HG03521 (cell line): ENCODE measurements around the gene KRTAP4-2.
"Not testable (repeated sequence)": the region's sequence is repeated elsewhere in the genome, so short reads cannot be mapped to it uniquely, and the experiment has no call there.

Source experiments
- ATAC-seq: cut with Tn5 transposase; IDR thresholded peaks from one replicate; pipeline ENCODE4 v1.9.1; 2021; ENCODE audit warnings: mild to moderate bottlenecking, moderate library complexity; ENCODE audit not compliant: unreplicated experiment

The KRTAP4-2 gene

DNA sequence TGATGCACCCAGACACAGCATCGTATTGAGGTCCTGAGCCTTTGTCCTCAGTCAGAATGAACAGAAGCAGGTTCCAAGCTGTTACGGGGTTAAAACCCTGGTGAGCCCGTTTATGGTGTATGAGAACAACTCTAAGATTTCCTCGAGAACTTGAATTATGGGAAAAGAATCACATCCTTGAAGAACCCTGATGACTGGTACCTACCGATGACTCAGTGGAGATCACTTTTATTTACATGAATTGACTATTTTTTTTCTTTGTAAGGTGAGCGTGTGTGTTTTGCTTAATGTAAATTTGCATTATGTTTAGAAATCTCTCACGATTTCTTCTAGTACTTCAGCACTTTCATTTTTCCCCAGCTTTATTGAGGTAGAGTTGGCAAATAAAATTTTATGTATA is 14.2 kb downstream of the KRTAP4-2 start:
- ATAC-seq = no peak

DNA sequence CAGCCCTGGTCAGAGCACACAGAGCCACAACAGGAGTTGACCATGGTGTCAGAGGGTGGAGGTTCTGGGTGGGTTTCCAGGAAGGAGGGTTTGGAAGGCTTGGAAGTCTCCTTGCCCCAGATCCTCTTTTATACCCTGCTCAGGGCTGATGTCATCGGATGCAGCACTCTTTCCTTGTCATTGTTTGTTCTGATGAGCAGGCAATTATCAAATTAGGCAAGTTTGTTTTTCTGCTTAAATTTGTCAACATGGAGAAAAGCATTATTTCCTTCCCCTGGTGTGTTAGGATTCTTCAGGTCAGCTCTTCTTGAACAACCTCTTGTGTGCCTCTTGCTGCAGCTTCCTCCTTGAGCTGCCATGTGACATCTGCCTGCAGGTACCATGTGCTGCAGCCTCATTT is 17.4 kb downstream of the KRTAP4-2 start, which contains the start of gene KRTAP4-4:
KRTAP4-4 (minus strand) TSS at position 101 of the 400 bp plus-strand sequence; CDS start at position 44, 57 bp downstream.
- ATAC-seq = no peak

DNA sequence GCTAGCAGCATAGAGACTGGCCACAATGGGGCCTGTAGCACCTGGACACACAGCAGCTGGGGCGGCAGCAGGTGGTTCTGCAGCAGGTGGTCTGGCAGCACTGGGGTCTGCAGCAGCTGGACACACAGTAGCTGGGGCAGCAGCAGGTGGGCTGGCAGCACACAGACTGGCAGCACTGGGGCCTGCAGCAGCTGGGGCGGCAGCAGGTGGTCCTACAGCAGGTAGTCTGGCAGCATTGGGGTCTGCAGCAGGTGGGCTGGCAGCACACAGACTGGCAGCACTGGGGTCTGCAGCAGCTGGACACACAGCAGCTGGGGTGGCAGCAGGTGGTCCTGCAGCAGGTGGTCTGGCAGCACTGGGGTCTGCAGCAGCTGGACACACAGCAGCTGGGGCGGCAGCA is 17.8 kb downstream of the KRTAP4-2 start:
- not testable (repeated sequence) for ATAC-seq

DNA sequence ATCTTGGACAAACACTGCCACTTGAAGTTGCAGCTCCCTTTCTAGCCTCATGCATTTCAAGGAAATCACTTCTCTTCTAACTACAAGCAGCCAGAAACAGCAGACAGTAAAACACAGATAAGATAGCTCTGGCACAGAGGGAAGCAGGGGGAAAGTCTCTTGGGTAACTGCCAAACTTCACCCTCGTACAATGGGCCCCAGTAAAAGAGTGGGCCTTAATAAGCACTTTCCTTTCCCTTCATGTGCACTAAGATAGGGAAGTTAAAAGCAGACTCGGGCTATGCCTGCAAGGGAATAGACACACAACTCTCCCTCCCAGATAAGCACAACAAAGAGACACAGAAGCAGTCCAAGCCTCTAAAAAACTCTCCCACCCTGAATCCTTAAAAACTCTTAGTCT is 24.2 kb downstream of the KRTAP4-2 start:
- no peak for ATAC-seq

DNA sequence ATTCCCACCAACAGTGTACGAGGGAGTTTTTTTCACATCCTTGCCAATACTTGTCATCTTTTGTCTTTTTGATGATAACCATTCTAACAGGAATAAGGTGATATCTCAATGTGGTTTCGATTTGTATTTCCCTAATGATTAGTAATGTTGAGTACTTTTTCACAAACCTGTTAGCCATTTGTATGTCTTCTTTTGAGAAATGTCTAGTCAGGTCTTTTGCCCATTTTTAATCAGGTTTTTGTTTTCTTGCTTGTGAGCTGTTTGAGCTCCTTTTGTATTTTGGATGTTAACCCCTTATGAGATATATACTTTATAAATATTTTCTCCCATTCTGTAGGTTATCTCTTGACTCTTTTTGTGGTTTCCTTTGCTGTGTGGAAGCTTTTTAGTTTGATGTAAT is 26.5 kb downstream of the KRTAP4-2 start:
- no peak for ATAC-seq

DNA sequence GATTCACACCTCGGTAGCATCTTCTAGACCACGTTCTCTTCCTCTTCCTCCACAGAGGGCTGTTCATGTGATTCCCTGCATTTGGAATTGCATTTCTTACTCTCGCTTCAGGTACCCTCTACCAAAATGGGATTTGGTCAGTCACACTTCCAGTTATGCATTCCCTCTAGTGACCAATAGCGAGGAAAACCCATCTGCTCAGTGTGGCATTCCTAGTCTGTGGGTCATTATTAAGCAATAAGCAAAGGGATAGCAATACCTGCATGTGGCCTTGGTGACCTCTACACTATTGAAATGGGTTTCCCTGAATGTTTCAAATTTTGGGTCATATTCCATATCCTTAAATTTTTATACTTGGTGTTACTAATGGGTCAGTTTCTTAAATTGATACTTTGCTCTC is 28.0 kb downstream of the KRTAP4-2 start:
- no peak for ATAC-seq

DNA sequence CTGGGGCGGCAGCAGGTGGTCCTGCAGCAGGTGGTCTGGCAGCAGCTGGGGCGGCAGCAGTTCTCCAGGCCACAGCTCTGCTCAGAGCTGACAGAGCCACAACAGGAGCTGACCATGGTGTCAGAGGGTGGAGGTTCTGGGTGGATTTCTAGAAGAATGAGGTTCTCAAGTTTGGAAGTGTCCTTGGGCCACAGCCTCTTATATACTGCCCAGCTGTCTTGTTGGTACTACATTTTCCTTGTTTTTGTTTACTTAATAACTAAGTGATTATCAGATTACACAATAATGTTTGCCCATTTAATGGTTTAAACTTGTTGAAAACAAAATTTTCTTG is 28.4 kb downstream of the KRTAP4-2 start, which contains the start of gene KRTAP4-5:
KRTAP4-5 (minus strand) TSS at position 174 of the 334 bp plus-strand sequence; CDS start at position 116, 58 bp downstream.
- ATAC-seq = no peak

DNA sequence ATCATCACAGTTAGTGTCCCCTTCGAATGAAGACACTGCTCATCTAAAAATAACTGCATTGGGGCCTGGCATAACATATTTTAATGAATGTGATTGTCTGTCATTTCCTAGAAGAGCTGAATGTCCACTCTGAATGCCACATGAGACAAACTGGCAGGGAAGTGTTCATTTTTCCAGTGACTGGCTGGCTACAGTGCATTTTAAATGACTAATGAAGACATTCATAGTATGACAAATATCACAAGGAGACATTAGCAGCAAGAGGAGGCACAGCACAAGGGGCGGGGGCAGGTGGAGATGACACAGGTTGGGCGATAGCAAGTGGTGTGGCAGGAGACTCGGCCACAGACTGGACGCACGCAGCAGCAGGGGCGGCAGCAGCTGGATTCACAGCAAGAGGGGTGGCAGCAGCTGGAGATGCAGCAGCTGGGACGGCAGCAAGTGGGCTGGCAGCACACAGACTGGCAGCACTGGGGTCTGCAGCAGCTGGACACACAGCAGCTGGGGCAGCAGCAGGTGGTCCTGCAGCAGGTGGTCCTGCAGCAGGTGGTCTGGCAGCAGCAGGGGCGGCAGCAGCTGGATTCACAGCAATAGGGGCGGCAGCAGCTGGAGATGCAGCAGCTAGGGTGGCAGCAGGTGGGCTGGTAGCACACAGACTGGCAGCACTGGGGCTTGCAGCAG is 28.9 kb downstream of the KRTAP4-2 start:
- ATAC-seq = not testable (repeated sequence)

DNA sequence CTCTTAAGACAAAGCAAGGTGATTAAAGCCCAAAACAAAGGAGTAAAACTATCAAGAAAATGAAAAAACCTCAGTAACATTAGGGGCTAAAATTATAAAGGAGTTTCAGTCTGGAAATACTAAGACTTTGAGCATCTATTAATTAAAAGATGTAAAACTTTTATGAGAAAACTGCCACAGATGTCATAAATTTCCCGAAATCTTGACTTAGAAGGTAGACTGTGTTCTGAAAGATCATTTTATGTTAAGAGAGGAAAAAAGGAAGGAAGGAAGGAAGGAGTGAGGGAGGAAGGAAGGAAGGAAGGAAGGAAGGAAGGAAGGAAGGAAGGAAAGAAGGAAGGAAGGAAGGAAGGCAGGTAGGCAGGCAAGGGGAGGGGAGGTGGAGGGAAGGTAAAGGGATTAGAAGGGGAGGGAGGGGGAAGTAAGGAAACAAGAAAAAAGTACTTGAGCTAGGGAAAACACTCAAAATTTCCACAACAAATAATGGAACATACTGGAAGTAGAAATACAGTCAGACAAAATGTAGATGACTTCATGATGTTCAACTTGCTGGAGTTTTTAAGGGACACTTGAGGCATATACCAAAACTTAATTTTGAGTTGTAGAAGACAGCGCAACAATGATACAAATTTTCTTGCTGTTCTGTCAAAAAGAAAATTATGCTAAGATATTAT is 30.4 kb downstream of the KRTAP4-2 start:
- ATAC-seq = no peak

DNA sequence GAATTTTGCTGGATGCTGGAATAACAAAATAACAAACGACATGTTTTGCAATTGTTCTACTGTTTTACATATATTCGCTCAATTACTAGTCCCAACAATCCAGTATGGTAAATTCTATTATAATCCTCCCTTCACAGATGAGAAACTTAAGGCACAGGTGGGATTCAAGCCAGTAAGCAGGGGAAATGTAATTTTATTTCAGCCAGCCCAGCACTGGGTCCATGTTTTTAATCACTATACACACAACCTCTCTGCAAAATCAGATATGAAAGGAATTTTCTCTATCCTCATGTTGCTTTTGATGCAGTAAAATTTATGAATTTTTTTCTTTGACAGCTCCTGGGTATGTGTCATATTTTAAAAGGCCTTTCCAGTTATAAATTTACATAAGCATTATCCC is 32.8 kb downstream of the KRTAP4-2 start:
- no peak for ATAC-seq

DNA sequence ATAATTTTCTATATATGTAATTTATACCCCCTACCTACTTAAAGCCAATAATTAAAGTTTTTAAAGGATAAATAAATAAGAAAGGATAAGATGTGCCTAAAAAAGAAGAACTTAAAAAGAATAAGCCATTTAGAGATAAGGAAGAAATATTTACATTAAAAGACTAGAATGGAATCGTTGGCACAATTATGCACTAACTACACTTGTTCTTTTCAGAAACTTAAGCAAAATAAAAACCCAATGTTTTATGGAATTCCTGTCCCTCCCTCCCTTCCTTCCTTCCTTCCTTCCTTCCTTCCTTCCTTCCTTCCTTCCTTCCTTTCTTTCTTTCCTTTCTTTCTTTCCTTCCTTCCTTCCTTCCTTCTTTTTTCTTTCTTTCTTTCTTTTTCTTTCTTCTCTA is 33.2 kb downstream of the KRTAP4-2 start:
- no peak for ATAC-seq

DNA sequence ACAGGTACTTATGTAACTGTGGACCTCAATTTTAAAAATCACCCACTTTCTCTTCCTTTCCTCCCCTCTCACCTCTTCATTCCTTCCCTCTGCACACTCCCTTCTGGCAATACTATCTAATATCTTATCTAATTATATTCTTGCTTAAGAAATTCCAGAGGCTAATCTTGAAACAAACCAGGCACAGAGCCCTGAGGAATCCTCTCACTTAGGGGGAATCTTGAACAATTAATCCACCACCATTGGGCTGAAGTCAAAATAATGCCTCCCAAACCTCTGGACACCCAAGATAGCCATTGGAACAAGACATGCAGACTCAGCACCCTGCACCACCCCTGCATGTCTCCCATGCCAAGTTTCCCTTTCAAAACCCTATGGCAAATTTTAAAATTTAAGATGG is 36.7 kb downstream of the KRTAP4-2 start:
- ATAC-seq = no peak

DNA sequence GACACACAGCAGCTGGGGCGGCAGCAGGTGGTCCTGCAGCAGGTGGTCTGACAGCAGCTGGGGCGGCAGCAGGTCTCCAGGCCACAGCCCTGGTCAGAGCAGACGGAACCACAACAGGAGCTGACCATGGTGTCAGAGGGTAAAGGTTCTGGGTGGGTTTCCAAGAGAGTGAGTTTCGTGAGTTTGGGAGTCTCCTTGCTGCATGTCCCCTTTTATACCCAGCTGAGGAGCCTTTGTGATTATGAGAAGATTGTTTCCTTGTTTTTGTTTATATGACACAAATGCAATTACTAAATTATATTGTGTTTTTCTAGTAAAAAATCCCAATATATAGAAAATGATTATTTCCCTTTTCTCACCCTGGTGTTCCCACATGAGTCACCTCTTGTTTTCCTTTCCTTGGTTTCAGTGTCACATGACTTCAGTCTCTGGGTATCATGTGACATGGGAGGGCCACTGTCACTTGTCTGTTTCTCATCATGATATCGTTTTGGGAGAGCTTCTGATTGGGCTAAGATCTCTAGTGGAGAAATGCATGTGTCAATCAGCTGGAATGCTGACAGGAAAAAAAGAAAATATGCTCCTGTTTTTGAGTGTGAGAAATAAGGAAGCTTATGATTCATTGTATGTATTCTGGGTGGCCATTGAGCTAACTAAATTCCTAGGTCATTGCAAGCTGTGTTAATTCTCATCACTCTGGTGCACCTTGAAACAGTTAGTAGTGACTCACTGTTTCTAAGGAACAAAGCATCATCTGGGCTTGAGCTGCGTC is 37.5 kb downstream of the KRTAP4-2 start, which contains the start of gene KRTAP4-6:
KRTAP4-6 (minus strand) TSS at position 185 of the 772 bp plus-strand sequence; CDS start at position 128, 57 bp downstream.
- ATAC-seq = no peak

DNA sequence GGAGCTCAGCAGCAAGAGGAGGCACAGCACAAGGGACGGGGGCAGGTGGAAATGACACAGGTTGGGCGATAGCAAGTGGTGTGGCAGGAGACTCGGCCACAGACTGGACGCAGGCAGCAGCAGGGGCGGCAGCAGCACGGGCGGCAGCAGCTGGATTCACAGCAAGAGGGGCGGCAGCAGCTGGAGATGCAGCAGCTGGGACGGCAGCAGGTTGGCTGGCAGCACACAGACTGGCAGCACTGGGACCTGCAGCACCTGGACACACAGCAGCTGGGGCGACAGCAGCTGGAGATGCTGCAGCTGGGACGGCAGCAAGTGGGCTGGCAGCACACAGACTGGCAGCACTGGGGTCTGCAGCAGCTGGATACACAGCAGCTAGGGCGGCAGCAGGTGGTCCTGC is 38.2 kb downstream of the KRTAP4-2 start:
- not testable (repeated sequence) for ATAC-seq

DNA sequence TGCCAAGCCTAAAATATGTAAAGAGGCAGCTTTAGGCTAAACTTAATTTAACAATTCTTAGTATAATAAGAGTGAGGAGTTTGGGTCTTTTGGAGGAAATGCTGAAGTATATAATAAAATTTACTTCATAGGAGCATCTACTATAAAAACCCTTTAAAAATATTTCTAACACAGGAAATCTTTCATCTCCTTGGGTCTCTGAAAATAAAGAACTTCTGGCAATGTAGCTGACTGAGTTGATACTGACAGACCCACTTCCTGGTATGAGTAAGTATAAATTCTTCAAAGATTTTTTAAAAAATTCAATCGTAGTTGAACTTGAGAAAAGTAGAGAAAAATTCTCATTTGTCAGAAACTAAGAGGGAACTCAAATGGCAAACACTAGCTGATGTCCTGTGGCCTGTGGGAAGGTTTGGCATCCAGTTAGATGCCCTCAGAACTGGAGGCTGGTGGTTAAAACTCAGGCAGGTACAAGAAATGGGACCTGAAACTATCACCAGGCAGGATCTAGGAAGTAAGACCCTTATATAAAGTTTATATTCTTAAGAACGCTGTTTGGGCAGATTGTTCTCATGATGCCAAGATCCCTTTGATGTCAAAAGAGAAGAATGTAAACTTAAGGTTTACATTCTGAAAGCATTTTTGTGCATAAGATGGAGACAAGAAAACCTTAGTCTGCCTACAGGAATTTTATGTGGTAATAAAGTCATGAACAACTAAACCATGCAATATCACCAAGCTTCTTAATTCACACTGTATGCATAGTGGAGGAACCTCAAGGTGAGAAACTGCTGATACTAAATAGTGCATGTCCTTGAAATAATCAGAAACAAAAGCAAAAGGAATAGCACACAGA is 43.9 kb downstream of the KRTAP4-2 start:
- ATAC-seq = no peak

DNA sequence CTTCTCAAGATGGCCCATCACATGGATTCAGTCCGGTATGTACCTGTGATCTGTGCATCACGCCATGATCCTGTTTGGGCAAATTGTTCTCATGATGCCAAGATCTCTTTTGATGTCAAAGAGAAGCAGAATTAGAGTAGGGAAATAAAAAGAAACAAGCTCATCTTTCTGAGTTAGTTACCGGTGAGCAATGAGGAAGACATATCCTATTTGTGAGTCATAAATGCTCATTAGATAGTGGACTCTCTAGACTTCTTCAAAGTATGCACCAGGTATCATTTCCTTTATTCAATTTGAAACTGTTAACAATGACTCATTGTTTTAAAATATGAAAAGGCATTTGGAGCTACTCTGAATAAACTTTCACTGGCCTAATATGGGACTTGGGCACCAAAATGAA is 46.0 kb downstream of the KRTAP4-2 start:
- ATAC-seq = no peak
